Measurements from ENCODE around the gene NKD1.

The NKD1 gene

GRCh38 chr16:50674831-50675230 is 126.6 kb downstream of the NKD1 start:
- TF ChIP-seq ELF4 (IDR thresholded peaks at IDR 0.05) (no peak), L3MBTL2 (conservative IDR thresholded peaks at IDR 0.05) (no peak), CTBP1 (IDR thresholded peaks at IDR 0.05; ENCODE audit: borderline replicate concordance) (no peak), FOXK2 (IDR thresholded peaks at IDR 0.05) (no peak), TARDBP (IDR thresholded peaks at IDR 0.05) (no peak), ZNF384 (IDR thresholded peaks at IDR 0.05) (no peak), BHLHE40 (IDR thresholded peaks at IDR 0.05; ENCODE audit: borderline replicate concordance) (no peak), HDGF (IDR thresholded peaks at IDR 0.05; ENCODE audit: borderline replicate concordance) (no peak), SUZ12 (IDR thresholded peaks at IDR 0.05) (no peak), ARNT (IDR thresholded peaks at IDR 0.05) (no peak), NFRKB (IDR thresholded peaks at IDR 0.05) (no peak), FOXM1 (IDR thresholded peaks at IDR 0.05; ENCODE audit: borderline replicate concordance) (no peak), LEF1 (IDR thresholded peaks at IDR 0.05; ENCODE audit: borderline replicate concordance) (no peak), FOXA1 (IDR thresholded peaks at IDR 0.05) (no peak), PKNOX1 (IDR thresholded peaks at IDR 0.05) (no peak)
- DNase-seq (ENCODE audit: extremely low spot score): no peak
- POLR2A ChIA-PET: no interaction called here
- CTCF ChIA-PET: interaction anchor here (1.5 kb wide), 1 partner anchor 9 kb away, joined by 9 read pairs; no protein-coding TSS in a partner anchor

- ChIA-PET CTCF (interaction anchor here (1.5 kb wide), 1 partner anchor 11 kb away, joined by 9 read pairs; no protein-coding TSS in a partner anchor), POLR2A (no interaction called here)
- no peak for DNase-seq (ENCODE audit: extremely low spot score)
These were observed 127.8 kb downstream of the NKD1 start for GRCh38 chr16:50675686-50676610.

GRCh38 chr16:50676684-50677225 is 128.6 kb downstream of the NKD1 start:
- ChIA-PET POLR2A (no interaction called here), CTCF (interaction anchor here (0.6 to 2.1 kb wide), 2 partner anchors 11 to 722 kb away, joined by 3 to 9 read pairs; no protein-coding TSS in a partner anchor)
- DNase-seq (ENCODE audit: extremely low spot score): no peak
- no peak for TF ChIP-seq FOXA1 (IDR thresholded peaks at IDR 0.05)
- TF ChIP-seq ARNT (IDR thresholded peaks at IDR 0.05): no peak
- no peak for TF ChIP-seq LEF1 (IDR thresholded peaks at IDR 0.05; ENCODE audit: borderline replicate concordance)
- TF ChIP-seq FOXK2 (IDR thresholded peaks at IDR 0.05): no peak
- no peak for TF ChIP-seq PKNOX1 (IDR thresholded peaks at IDR 0.05)
- no peak for TF ChIP-seq ZNF384 (IDR thresholded peaks at IDR 0.05)
- TF ChIP-seq TARDBP (IDR thresholded peaks at IDR 0.05): no peak
- no peak for TF ChIP-seq BHLHE40 (IDR thresholded peaks at IDR 0.05; ENCODE audit: borderline replicate concordance)
- no peak for TF ChIP-seq NFRKB (IDR thresholded peaks at IDR 0.05)
- TF ChIP-seq CTBP1 (IDR thresholded peaks at IDR 0.05; ENCODE audit: borderline replicate concordance): no peak
- TF ChIP-seq L3MBTL2 (conservative IDR thresholded peaks at IDR 0.05): no peak
- no peak for TF ChIP-seq SP1 (IDR thresholded peaks at IDR 0.05)
- no peak for TF ChIP-seq ELF4 (IDR thresholded peaks at IDR 0.05)
- no peak for TF ChIP-seq SUZ12 (IDR thresholded peaks at IDR 0.05)

More at GRCh38 chr16:50675686-50676610, 127.8 kb downstream of the NKD1 start:
- TF ChIP-seq ZNF384 (IDR thresholded peaks at IDR 0.05): no peak
- TF ChIP-seq SUZ12 (IDR thresholded peaks at IDR 0.05): no peak

GRCh38 chr16:50677351-50677750 is 129.2 kb downstream of the NKD1 start:
- ChIA-PET POLR2A (no interaction called here), CTCF (interaction anchor here (0.6 to 2.1 kb wide), 4 partner anchors 9 to 723 kb away, joined by 3 to 9 read pairs (median 3); no protein-coding TSS in a partner anchor)
- DNase-seq (ENCODE audit: extremely low spot score): no peak
- no peak for TF ChIP-seq ZNF384 (IDR thresholded peaks at IDR 0.05)
- no peak for TF ChIP-seq ELF4 (IDR thresholded peaks at IDR 0.05)
- no peak for TF ChIP-seq FOXA1 (IDR thresholded peaks at IDR 0.05)
- no peak for TF ChIP-seq ARNT (IDR thresholded peaks at IDR 0.05)
- TF ChIP-seq SUZ12 (IDR thresholded peaks at IDR 0.05): no peak
- no peak for TF ChIP-seq NFRKB (IDR thresholded peaks at IDR 0.05)
- TF ChIP-seq FOXM1 (IDR thresholded peaks at IDR 0.05; ENCODE audit: borderline replicate concordance): no peak
- TF ChIP-seq TARDBP (IDR thresholded peaks at IDR 0.05): no peak
- TF ChIP-seq LEF1 (IDR thresholded peaks at IDR 0.05; ENCODE audit: borderline replicate concordance): no peak
- TF ChIP-seq CTBP1 (IDR thresholded peaks at IDR 0.05; ENCODE audit: borderline replicate concordance): no peak
- no peak for TF ChIP-seq SP1 (IDR thresholded peaks at IDR 0.05)
- no peak for TF ChIP-seq L3MBTL2 (conservative IDR thresholded peaks at IDR 0.05)
- no peak for TF ChIP-seq FOXK2 (IDR thresholded peaks at IDR 0.05)
- no peak for TF ChIP-seq HDGF (IDR thresholded peaks at IDR 0.05; ENCODE audit: borderline replicate concordance)
- TF ChIP-seq PKNOX1 (IDR thresholded peaks at IDR 0.05): no peak
- TF ChIP-seq BHLHE40 (IDR thresholded peaks at IDR 0.05; ENCODE audit: borderline replicate concordance): no peak

GRCh38 chr16:50678531-50678930 is 130.3 kb downstream of the NKD1 start:
- TF ChIP-seq CTBP1 (IDR thresholded peaks at IDR 0.05; ENCODE audit: borderline replicate concordance) (no peak), HDGF (IDR thresholded peaks at IDR 0.05; ENCODE audit: borderline replicate concordance) (no peak), ZNF384 (IDR thresholded peaks at IDR 0.05) (no peak), LEF1 (IDR thresholded peaks at IDR 0.05; ENCODE audit: borderline replicate concordance) (no peak), NFRKB (IDR thresholded peaks at IDR 0.05) (no peak), ARNT (IDR thresholded peaks at IDR 0.05) (no peak), PKNOX1 (IDR thresholded peaks at IDR 0.05) (no peak), FOXA1 (IDR thresholded peaks at IDR 0.05) (no peak), SUZ12 (IDR thresholded peaks at IDR 0.05) (no peak), FOXM1 (IDR thresholded peaks at IDR 0.05; ENCODE audit: borderline replicate concordance) (no peak), TARDBP (IDR thresholded peaks at IDR 0.05) (no peak), L3MBTL2 (conservative IDR thresholded peaks at IDR 0.05) (no peak)
- ChIA-PET POLR2A (no interaction called here), CTCF (interaction anchor here (1.5 to 2.1 kb wide), 2 partner anchors 8 to 13 kb away, joined by 3 to 9 read pairs; no protein-coding TSS in a partner anchor)
- no peak for DNase-seq (ENCODE audit: extremely low spot score)
